IPS DF 19.7 (cell line): Measurements from ENCODE around the gene MMEL1.
"Not testable (repeated sequence)": the region's sequence is repeated elsewhere in the genome, so short reads cannot be mapped to it uniquely, and the experiment has no call there.

Experiments
- DNase-seq: peaks from one replicate; pipeline ENCODE4 v3.0.0-alpha.2; 2013; ENCODE audit warnings: low read depth, low spot score

MMEL1 gene, protein sequence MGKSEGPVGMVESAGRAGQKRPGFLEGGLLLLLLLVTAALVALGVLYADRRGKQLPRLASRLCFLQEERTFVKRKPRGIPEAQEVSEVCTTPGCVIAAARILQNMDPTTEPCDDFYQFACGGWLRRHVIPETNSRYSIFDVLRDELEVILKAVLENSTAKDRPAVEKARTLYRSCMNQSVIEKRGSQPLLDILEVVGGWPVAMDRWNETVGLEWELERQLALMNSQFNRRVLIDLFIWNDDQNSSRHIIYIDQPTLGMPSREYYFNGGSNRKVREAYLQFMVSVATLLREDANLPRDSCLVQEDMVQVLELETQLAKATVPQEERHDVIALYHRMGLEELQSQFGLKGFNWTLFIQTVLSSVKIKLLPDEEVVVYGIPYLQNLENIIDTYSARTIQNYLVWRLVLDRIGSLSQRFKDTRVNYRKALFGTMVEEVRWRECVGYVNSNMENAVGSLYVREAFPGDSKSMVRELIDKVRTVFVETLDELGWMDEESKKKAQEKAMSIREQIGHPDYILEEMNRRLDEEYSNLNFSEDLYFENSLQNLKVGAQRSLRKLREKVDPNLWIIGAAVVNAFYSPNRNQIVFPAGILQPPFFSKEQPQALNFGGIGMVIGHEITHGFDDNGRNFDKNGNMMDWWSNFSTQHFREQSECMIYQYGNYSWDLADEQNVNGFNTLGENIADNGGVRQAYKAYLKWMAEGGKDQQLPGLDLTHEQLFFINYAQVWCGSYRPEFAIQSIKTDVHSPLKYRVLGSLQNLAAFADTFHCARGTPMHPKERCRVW

DNA sequence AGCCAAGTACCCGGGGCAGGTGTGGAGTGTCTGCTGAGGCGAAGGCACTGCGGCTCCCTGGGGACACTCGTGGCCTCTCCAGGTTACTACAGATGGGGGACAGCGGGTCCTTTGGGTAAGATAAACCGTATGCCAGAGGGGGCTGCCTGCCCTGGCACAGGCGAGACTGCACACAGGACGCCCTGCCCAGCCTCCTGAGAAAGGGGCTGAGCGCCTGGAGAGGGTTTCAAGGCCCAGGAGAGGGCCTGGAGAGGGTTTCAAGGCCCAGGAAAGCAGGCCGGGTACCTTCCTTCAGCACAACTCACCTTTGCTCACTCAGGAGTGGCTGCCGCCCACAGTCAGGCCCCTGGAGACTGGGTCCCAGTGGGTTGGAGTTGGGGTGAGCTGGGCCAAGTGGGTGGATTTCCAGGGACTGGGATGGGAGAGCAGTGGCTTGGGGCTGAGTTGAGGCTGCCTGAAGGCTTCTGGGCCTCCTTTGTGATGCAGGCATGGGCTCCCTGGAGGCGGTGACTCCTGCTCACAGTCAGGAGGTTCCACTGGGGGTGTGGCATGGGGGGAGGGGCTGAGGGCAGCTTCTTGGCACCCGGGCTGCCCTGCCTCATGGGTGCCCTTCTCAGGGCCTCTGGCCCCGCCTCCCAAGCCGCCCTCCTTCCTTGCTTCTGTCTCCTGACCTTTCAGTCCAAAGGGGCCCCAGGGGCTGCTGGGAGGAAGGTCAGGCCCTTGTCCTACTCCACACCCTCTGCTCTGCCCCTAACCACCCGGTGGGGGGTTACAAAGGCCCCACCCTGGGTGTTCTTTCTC is at the start of gene MMEL1:
Gene MMEL1, minus strand, starts transcription at position 456 of the 801 bp plus-strand sequence. CDS start 3,532 bp downstream, outside the sequence.
- no peak for DNase-seq

DNA sequence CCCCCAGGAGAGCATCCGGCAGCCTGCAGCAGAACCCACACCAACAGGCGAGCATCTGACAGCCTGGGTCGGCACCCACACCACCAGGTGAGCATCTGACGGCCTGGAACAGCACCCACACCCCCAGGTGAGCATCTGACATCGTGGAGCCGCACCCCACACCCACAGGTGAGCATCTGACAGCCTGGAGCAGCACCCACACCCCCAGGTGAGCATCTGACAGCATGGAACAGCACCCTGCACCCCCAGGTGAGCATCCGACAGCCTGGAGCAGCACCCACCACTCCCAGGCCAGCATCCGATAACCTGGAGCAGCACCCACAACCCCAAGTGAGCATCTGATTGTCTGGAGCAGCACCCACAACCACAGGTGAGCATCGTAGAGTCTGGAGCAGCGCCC is 43.9 kb upstream of the MMEL1 start:
- DNase-seq = not testable (repeated sequence)

DNA sequence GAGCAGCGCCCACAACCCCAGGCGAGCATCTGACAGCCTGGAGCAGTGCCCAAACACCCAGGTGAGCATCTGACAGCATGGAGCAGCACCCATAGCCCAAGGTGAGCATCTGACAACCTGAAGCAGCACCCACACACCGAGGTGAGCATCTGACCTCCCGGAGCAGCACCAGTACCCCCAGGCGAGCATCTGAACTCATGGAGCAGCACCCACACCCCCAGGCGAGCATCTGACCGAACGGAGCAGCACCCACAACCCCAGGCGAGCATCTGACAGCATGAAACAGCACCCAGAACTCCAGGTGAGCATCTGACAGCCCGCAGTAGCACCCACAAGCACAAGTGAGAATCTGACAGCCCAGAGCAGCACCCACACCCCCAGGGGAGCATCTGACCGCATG is 38.8 kb upstream of the MMEL1 start:
- not testable (repeated sequence) for DNase-seq

DNA sequence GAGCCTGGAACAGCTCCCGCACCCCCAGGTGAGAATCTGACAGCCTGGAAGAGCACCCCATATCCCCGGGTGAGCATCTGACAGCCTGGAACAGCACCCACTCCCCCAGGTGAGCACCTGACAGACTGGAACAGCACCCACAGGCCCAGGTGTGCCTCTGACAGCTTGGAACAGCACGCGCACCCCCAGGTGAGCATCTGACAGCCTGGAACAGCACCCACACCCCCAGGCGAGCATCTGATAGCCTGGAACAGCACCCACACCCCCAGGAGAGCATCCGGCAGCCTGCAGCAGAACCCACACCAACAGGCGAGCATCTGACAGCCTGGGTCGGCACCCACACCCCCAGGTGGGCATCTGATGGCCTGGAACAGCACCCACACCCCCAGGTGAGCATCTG is 27.0 kb upstream of the MMEL1 start:
- not testable (repeated sequence) for DNase-seq

DNA sequence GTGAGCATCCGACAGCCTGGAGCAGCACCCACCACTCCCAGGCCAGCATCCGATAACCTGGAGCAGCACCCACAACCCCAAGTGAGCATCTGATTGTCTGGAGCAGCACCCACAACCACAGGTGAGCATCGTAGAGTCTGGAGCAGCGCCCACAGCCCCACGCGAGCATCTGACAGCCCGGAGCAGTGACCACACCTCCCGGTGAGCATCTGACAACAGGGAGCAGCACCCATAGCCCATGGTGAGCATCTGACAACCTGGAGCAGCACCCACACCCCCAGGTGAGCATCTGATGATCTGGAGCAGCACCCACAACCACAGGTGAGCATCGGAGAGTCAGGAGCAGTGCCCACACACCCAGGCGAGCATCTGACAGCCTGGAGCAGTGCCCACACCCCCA is 25.1 kb upstream of the MMEL1 start:
- DNase-seq = not testable (repeated sequence)

DNA sequence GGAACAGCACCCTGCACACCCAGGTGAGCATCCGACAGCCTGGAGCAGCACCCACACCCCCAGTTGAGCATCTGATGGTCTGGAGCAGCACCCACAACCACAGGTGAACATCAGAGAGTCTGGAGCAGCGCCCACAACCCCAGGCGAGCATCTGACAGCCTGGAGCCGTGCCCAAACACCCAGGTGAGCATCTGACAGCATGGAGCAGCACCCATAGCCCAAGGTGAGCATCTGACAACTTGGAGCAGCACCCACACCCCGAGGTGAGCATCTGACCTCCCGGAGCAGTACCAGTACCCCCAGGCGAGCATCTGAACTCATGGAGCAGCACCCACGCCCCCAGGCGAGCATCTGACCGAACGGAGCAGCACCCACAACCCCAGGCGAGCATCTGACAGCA is 24.3 kb upstream of the MMEL1 start:
- DNase-seq = not testable (repeated sequence)

DNA sequence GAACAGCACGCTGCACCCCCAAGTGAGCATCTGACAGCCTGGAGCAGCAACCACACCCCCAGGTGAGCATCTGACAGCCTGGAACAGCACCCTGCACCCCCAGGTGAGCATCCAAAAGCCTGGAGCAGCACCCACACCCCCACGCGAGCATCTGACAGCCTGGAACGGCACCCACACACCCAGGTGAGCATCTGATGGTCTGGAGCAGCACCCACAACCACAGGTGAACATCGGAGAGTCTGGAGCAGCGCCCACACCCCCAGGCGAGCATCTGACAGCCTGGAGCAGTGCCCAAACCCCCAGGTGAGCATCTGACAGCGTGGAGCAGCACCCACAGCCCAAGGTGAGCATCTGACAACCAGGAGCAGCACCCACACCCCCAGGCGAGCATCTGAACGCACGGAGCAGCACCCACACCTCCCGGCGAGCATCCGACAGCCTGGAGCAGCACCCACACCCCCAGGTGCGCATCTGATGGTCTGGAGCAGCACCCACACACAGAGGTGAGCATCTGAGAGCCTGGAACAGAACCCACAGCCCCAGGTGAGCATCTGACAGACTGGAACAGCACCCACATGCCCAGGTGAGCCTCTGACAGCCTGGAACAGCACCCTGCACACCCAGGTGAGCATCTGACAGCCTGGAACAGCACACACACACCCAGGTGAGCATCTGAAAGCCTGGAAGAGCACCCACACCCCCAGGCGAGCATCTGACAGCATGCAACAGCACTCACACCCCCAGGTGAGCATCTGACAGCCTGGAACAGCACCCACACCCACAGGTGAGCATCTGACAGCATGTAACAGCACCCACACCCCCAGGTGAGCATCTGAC is 23.0 kb upstream of the MMEL1 start:
- DNase-seq = not testable (repeated sequence)

DNA sequence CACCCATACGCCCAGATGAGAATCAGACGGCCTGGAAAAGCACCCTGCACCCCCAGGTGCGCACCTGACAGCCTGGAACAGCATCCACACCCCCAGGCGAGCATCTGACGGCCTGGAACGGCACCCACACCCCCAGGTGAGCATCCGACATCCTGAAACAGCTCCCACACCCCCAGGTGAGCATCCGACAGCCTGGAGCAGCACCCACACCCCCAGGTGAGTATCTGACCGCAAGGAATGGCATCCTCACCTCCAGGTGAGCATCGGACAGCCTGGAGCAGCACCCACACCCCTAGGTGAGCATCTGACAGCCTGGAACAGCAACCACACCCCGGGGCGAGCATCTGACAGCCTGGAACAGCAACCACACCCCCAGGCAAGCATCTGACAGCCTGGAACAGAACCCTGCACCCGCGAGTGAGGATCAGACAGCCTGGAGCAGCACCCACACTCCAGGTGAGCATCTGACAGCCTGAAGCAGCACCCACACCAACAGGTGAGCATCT is 21.7 kb upstream of the MMEL1 start:
- DNase-seq = not testable (repeated sequence)

DNA sequence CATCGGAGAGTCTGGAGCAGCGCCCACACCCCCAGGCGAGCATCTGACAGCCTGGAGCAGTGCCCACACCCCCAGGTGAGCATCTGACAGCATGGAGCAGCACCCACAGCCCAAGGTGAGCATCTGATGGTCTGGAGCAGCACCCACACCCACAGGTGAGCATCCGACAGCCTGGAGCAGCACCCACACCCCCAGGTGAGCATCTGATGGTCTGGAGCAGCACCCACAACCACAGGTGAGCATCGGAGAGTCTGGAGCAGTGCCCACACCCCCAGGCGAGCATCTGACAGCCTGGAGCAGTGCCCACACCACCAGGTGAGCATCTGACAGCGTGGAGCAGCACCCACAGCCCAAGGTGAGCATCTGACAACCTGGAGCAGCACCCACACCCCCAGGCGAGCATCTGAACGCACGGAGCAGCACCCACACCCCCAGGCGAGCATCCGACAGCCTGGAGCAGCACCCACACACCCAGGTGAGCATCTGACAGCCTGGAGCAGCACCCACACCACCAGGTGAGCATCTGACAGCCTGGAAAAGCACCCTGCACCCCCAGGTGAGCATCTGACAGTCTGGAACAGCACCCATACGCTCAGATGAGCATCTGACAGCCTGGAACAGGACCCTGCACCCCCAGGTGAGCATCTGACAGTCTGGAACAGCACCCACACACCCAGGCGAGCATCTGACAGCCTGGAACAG is 21.1 kb upstream of the MMEL1 start:
- not testable (repeated sequence) for DNase-seq

DNA sequence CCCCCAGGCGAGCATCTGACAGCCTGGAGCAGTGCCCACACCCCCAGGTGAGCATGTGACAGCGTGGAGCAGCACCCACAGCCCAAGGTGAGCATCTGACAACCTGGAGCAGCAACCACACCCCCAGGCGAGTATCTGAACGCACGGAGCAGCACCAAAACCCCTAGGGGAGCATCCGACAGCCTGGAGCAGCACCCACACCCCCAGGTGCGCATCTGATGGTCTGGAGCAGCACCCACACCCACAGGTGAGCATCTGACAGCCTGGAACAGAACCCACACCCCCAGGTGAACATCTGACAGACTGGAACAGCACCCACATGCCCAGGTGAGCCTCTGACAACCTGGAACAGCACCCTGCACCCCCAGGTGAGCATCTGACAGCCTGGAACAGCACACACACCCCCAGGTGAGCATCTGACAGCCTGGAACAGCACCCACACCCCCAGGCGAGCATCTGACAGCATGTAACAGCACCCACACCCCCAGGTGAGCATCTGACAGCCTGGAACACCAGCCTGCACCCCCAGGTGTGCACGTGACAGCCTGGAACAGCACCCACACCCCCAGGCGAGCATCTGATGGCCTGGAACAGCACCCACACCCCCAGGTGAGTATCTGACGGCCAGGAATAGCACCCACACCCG is 20.2 kb upstream of the MMEL1 start:
- not testable (repeated sequence) for DNase-seq

DNA sequence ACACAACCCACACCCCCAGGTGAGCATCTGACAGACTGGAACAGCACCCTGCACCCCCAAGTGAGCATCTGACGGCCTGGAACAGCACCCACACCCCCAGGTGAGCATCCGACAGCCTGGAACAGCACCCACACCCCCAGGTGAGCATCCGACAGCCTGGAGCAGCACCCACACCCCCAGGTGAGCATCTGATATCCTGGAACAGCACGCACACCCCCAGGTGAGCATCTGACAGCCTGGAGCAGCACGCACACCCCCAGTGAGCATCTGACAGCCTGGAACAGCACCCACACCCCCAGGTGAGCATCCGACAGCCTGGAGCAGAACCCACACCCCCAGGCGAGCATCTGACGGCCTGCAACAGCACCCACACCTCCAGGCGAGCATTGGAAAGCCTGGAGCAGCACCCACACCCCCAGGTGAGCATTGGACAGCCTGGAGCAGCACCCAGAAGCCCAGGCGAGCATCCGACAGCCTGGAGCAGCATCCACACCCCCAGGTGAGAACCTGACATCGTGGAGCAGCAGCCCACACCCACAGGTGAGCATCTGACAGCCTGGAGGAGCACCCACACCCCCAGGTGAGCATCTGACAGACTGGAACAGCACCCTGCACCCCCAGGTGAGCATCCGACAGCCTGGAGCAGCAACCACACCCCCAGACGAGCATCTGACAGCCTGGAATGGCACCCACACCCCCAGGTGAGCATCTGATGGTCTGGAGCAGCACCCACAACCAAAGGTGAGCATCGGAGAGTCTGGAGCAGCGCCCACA is 19.5 kb upstream of the MMEL1 start:
- DNase-seq = not testable (repeated sequence)

DNA sequence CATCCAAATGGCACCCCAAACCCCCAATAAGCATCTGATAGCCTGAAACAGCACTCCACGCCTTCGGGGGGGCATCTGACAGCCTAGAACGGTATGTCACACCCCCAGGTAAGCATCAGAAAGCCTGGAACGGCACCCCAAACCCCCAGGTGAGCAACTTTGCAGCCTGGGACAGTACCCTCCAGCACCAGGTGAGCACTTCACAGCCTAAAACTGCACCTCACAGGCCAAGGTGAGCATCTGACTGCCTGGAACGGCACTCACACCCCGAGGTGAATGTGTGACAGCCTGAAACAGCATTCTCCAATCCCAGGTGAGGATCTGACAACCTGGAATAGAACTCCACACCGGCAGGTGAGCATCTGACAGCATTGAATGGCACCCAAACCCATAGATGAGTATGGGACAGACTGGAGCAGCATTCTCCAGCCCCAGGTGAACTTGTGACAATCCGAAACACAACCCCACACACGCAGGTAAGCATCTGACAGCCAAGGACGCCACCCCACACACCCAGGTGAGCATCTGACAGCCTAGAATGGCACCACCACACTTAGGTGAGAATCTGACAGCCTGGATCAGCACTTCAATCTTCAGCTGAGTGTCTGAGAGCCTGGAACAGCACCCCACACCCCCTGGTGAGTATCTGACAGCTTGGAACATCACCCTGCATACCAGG is 18.3 kb upstream of the MMEL1 start:
- no peak for DNase-seq

DNA sequence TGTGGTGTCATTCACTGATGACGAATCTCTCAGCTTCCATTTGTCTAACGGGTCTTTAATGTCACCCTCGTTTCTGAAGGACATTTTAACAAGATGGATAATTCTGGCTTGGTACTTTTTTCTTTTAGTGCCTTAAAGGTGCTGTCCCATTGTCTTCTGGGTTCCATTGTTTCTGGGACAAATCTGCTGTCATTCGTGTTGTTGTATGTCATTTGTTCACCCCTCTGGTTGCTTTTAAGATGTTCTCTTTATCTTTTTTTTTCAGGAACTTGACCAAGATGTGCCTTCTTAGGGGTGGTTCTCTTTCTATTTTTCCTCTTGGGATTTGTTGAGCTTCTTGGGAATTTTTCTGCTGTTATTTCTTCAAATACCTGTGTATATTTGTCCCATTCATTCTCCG is 14.0 kb upstream of the MMEL1 start:
- no peak for DNase-seq

DNA sequence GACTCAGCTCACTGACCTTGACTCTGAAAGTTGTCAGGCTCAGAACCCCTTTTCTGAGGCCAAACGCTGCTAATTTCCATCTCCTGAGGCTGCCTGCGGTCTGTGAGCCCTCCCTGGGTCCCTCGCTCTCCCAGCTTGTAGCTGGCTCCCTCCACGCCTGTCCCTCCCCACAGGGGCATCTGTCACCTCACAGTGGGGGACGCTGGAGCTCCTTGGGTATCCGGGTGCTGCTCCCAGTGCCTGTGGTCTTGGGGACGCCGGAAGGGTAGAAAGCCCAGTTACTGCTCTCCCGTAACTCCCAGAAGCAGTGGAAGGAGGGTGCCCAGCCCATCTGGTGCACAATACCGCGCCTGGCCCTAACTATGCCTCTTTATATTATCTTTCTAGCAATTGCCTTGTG is 13.0 kb upstream of the MMEL1 start:
- no peak for DNase-seq

DNA sequence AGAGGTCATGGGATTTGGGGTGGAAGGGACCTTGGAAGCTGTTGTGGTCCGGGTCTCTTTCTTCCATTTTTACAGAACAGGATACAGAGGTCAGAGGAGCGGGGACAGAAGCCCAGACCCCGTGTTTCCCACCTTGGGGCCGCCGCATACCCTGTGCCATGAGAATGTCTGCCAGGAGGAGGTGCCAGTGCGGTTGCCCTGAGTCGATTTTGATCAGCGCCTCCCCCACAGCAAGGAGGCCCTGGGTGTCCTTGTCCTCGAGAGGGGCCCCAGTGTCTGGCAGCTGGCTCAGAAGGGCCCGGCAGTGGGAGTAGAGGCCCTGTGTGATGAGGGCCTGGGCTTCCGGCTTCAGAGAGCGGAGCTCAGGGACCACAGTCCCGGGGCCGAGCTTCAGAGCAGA is 12.3 kb upstream of the MMEL1 start:
- DNase-seq = no peak

DNA sequence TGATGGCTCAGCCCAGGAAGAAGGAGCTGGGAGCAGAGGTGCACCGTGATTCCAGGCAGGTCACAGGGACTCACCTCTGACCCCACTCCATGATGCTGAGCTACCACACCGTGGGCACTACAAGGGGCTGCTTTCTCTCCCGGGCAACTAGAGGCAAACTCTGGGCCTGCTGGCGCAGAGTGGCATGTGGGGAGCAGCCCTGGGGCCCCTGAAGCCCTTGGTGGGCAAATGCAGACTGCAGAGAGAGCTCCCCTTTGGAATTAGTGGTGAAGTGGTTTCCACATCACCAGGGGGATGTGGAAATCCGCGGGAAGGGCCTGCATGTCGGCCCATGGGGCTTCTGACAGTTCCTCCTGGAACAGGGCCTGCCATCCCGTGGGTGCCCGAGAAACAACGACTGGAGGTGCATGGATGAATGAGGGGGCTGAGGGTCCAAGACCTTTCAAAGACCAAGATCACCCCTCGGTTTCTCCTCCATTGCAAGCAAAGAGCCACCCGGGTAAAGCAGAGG is 11.8 kb upstream of the MMEL1 start:
- no peak for DNase-seq

DNA sequence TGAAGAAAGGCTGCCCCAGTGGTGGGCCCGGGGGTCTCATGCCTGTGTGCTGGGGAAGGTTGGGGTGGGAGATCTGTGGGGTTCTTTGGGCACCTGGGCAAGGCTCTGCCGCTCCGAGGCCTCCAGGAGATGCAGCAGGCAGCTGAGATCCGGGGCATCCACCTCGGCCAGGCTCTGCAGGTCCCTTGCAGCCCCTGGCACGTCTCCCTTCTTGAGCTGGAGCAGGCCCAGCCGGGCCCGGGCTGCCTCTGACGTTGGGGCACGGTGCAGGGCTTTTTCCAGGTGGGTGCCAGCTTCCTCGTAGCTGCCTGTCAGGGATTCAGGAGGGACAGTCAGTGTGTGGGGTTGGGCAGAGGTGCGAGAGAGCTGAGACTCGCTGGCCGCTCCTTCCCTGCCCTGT is 11.4 kb upstream of the MMEL1 start:
- DNase-seq = no peak

DNA sequence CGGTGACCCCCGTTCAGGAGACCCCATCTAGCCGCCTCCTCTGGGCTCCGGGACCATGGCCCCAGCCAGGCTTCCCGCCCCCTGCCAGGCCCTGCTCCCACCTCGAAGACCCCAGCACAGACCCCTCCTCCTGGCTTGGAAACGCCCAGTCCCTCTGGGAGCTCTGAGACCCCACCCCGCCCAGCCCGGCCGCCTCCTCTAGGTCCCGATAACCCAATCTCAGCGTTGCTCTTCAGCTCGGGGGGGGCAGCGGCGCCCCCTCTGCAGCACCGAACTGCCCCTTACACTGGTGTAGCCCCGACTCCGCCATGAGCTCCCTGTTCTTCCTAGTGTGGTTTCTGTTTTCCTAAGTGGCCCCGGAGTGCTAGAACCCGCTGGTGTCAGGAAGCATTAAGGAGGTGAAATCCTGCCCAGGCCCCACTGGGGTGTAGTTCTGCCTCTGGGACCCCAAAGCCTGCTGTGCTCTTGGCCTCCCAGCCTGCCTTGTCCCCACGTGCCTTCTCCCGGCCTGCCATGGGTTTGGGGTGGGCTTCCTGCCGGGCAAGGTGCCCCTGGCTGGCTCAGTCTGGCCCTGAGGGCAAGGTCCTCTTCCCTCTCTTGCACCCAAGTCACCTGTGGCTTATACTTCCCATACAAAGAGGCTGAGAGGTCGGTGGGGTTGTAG is 10.7 kb upstream of the MMEL1 start:
- DNase-seq = no peak
